IPS-NIHi7 (cell line): ENCODE results near the gene HYOU1.
A peak's percentile ranks its signal among the peaks of the same experiment; 100 is the strongest.
"Not testable (repeated sequence)": the region's sequence is repeated elsewhere in the genome, so short reads cannot be mapped to it uniquely, and the experiment has no call there.

Experiments
- DNase-seq: peaks from one replicate; pipeline ENCODE4 v3.0.0; 2012; ENCODE audit warnings: mixed read lengths; ENCODE audit errors: extremely low spot score

HYOU1 gene

GRCh38 chr11:119042927-119043326 lies 14.1 kb downstream of the HYOU1 start:
- DNase-seq, result no peak

- no peak for DNase-seq
Measured at GRCh38 chr11:119041821-119042514, 15.0 kb downstream of the HYOU1 start.

- DNase-seq, result not testable (repeated sequence)
Measured at GRCh38 chr11:119039471-119039870, 17.5 kb downstream of the HYOU1 start.

GRCh38 chr11:119038884-119039283 lies 18.1 kb downstream of the HYOU1 start:
- no peak for DNase-seq

GRCh38 chr11:119034813-119035212 lies 22.2 kb downstream of the HYOU1 start:
- DNase-seq, result no peak

GRCh38 chr11:119033421-119033820 lies 23.6 kb downstream of the HYOU1 start:
- not testable (repeated sequence) for DNase-seq

- no peak for DNase-seq
Measured at GRCh38 chr11:119031912-119032280, 25.1 kb downstream of the HYOU1 start.

GRCh38 chr11:119030329-119031047 lies 26.5 kb downstream of the HYOU1 start, which contains the start of gene SLC37A4:
SLC37A4 (minus strand) TSS chr11:119030877.
- peak; percentile 98 for DNase-seq

- DNase-seq, result no peak
Measured at GRCh38 chr11:119030029-119030328, 27.0 kb downstream of the HYOU1 start.

- DNase-seq, result no peak
Measured at GRCh38 chr11:119029340-119030028, 27.5 kb downstream of the HYOU1 start.

GRCh38 chr11:119029069-119029339 lies 28.0 kb downstream of the HYOU1 start:
- DNase-seq, result no peak

GRCh38 chr11:119028346-119029068 lies 28.5 kb downstream of the HYOU1 start:
- DNase-seq, result no peak

- DNase-seq, result no peak
Measured at GRCh38 chr11:119027561-119028345, 29.3 kb downstream of the HYOU1 start.

- no peak for DNase-seq
Measured at GRCh38 chr11:119026970-119027369, 30.0 kb downstream of the HYOU1 start.

GRCh38 chr11:119025978-119026766 lies 30.8 kb downstream of the HYOU1 start:
- no peak for DNase-seq

- no peak for DNase-seq
Measured at GRCh38 chr11:119025541-119025940, 31.5 kb downstream of the HYOU1 start.

GRCh38 chr11:119025099-119025473 lies 31.9 kb downstream of the HYOU1 start:
- no peak for DNase-seq

- no peak for DNase-seq
Measured at GRCh38 chr11:119024430-119025098, 32.4 kb downstream of the HYOU1 start.

GRCh38 chr11:119023741-119024140 lies 33.3 kb downstream of the HYOU1 start:
- no peak for DNase-seq

GRCh38 chr11:119021631-119022030 lies 35.4 kb downstream of the HYOU1 start:
- DNase-seq, result no peak
